ENCODE measurements around the gene MAGEA10.
"Not testable (repeated sequence)": the region's sequence is repeated elsewhere in the genome, so short reads cannot be mapped to it uniquely, and the experiment has no call there.

MAGEA10 gene

DNA sequence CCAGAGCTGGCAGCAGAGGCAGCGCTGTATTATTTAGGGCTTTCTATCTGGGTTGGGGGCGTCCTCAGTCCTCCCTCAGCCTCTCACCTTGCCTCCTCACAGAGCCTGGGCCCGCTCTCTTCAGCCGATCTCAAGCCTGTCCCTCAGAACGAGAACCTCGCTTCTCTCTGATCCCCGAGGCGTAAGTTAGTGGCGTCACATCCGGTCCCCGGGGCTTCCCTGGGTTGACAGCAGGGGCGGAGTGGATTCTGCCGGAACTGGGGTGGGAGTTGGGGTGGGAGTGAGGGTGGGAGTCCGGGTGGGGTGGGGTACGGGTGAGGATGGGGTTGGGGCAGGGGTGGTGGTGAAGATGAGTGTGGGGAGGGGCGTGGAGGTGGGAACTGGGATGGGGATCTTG, at the start of gene MAGEA10:
MAGEA10 (minus strand) TSS at position 190 of the 397 bp plus-strand sequence. CDS start 2,957 bp downstream, outside the sequence.
- DNase-seq: no peak

DNA sequence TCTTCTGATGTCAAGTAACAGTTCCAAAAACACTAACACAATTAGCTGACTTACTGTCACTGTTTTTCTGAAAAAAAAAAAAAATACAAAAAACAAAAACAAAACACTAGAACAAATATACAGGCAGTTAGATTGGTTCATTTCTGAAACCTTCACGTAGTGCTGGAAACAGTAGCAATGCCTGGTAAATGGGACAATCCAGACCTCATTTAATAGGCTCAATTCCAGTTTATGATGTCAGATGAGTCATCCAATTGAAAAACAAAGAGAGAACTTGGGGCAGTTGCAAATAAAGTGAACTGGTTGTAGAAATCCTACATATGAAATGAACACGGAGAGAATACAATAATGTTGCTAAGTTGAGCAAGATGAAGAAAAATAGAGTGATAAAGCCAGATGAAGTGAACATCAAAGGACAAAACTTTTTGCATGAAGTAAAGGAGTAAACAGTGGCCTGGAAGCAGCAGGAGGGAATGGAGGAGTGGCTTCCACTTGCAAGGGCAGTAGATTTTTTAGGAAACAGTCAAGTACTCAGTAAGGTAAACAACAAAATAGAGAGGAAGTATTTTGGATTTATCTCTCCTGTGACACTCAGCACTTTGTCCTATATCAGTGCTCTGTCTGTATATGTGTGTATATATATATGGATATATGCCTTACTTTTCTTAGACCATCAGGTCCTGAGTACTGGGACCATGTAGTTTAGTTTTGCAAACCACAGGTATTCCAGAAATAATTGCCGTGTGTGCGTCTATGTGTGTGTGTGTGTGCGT, 39.3 kb upstream of the MAGEA10 start:
- DNase-seq: no peak

DNA sequence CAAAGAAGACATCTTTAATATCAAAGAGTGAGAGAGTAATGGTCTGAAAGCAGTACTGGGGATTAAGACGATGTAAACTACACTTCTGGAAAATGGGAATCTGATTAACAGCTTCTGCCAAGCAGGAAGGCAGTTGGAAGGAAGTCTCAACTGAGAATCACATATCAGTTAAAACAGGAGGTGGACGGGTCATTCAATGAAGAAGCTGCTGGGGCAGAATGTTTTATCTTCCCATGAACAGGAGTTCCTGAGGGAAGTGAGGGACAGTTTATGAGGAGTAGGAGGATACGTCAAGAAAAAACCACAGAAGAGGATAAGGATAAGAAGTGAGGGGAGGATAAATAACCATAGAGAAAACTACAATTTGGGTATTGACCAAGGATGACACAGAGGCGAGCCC, 38.7 kb upstream of the MAGEA10 start:
- DNase-seq: no peak

DNA sequence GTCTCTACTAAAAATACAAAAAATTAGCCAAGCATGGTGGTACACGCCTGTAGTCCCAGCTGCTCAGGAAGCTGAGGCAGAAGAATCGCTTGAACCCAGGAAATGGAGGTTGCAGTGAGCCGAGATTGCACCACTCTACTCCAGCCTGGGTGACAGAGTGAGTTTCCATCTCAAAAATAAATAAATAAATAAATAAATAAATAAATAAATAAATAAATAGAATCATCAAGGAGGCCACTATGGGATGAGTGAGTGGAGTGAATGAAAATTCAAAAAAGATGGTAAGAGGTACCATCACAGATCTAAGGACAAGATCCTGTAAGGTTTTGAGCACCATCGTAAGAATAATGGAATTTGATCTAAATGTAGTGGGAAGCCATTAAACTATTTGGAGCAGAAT, 37.5 kb upstream of the MAGEA10 start:
- not testable (repeated sequence) for DNase-seq

DNA sequence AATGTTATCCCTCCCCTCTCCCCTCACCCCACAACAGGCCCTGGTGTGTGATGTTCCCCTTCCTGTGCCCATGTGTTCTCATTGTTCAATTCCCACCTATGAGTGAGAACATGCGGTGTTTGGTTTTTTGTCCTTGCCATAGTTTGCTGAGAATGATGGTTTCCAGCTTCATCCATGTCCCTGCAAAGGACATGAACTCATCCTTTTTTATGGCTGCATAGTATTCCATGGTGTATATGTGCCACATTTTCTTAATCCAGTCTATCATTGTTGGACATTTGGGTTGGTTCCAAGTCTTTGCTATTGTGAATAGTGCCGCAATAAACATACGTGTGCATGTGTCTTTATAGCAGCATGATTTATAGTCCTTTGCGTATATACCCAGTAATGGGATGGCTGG, 35.5 kb upstream of the MAGEA10 start:
- DNase-seq: not testable (repeated sequence)

DNA sequence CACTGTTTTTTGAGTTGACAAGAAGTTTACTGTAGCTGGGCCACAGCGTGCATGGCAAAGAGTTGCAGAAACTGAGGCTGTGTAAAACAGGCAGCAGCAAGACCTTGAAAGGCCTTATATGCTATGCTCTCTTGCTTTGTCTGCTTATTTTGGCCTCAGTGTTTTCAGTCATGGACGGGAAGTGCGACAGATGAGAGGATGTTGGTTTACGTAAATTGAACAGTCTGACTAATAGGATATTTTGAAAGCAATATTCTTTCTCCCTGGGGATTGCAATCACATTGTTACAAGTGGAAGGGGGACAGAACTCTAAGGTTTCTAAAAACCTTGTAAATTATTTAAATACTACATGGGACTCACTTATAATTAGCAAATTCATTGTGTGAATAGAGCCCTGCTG, 32.2 kb upstream of the MAGEA10 start:
- DNase-seq: no peak

DNA sequence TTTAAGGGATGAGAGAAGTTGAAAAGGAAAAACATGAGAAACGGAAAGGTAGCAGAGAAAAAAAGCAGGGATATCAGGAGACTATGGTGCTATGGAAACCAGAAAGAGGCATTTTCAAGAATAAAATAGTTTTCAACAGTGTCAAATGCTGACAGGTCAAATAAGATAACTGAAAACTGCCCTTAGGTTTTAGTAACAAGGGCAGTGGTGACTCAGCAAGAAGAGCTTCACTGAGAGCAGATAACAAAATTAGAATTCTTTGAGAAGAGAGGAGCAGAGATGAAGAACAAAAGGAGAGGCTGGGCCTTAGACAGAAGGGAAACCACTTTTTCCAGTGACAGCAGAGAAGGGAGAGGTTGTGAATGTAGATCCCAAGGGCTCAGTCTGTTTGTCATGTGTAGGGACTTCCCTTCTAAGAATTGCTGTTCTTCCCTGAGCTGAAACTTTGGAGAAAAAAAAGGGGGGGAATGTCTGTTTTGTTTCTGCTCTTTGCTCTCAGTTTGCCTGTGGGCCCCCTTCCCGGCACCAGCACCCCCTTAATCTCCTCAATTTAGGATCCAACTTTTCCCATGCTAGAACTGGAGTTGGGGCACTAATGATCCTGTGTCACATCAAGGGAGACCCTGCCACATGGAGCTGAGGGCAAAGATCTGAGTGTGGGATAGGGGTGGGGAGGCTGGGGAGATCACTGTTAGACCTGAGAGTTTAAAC, 26.8 kb upstream of the MAGEA10 start:
- DNase-seq: no peak

DNA sequence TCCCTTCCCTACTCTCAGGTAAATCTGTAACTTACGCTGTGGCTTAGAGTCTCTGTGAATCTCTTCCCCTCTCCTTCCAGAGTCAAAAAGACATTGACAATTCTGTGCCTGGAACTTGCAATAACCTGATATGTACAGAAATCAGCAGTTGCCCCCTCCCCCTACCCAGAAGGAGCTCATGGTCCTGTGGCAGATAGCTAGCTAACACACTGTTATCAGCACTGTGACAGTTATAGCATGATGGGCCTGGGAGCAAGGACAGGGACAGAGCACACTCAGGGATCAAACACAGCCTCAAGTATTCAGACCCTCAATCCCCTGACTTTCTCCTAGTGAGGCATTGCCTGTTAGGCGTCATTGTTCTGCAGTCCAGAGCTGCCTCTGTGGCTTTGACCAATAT, 18.7 kb upstream of the MAGEA10 start:
- no peak for DNase-seq

DNA sequence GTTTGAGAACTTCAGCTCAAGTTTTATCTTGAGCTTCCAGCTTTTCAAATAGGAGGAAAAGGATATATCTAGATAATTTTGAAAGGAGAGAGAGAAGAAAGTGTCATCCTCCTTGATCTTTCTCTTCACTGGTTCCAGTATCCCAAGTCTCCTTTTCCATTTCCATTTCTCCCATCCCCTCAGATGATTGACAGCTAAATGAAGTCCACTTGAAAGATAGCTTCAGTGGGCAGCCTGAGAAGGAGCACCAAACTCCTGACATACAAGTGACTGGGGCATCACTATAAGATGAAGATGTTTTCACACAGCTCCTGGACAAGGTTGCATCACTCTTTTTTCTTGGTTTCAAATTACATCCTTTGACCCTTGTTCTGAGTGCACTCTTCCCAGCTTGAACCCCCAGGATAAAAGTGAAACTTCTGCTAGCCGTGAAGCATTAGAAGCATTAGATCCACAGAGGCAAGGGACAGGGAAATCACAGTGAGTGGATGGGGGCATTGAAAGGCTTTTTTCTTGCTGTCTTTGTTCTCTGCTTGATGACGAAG, 17.5 kb upstream of the MAGEA10 start:
- no peak for DNase-seq

DNA sequence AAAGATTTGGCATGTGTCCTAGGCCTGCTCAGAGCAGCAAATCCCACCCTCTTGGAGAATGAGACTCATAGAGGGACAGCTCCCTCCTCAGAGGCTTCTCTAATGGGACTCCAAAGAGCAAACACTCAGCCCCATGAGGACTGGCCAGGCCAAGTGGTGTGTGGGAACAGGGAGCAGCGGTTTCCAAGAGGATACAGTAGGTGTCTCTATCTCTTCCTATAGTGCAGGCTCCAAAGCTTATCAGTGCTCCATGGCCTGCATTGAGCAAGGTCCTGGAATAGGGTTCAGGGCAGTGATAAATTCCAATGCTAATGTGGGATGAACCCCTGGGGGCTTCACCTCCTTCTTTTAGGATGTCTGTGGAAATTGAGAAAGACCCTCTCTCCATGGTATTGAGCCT, 15.7 kb upstream of the MAGEA10 start:
- DNase-seq: no peak

DNA sequence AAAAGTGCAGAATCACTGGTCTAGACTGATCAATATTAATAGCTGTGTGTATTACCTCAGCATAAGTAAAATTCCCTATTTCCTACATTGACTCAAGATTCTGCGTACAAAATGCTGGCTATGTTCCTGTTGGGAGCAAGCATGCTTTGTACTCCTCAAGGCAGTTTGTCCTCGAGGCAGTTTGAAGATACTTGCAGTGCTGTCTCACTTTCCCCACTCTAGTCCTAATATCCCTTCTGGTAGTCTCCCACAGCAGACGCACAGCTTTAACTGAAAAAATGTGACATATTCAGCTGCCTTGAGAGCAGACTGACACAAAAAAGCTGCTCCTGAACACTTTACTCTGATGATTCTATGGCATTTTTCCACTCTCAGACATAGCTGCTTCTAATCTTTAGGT, 12.9 kb upstream of the MAGEA10 start:
- DNase-seq: no peak

DNA sequence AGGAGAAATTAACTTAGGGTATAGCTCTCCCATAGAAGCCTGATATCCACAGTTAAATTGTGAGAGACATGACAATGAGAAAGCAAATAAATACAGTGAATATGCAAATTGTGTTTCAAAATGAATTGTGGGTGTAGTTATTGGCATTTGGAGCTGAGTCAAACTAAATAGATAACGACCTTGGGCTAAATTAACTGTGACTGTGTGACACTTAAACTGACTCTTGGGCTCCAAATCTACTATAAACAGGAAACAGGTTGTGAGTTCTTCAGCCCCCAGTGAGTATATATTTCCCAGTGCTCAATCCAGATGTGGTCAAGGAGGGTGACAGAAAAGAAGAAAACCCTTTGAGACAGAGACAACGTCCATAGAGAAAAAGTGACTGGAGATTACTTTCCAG, 11.3 kb upstream of the MAGEA10 start:
- no peak for DNase-seq

DNA sequence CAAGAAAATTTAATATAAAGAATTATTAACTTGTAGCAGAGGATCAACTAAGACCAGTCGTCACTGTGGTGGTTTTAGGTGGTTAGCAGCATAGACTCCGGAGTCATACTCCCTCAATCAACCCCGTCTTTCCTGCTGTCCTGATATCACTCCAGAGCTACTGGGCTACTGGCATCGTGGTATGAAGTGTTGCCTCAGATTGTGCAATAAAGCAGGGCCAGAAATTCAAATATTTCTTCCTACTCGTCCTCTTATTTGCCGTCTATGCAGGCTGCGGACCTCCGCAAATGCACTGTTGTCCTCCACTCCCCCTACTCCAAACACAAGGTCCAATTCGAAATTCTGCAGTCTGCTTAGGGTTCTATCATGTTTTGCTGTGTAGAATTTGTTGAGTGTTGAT, 1.2 kb upstream of the MAGEA10 start:
- DNase-seq: no peak

DNA sequence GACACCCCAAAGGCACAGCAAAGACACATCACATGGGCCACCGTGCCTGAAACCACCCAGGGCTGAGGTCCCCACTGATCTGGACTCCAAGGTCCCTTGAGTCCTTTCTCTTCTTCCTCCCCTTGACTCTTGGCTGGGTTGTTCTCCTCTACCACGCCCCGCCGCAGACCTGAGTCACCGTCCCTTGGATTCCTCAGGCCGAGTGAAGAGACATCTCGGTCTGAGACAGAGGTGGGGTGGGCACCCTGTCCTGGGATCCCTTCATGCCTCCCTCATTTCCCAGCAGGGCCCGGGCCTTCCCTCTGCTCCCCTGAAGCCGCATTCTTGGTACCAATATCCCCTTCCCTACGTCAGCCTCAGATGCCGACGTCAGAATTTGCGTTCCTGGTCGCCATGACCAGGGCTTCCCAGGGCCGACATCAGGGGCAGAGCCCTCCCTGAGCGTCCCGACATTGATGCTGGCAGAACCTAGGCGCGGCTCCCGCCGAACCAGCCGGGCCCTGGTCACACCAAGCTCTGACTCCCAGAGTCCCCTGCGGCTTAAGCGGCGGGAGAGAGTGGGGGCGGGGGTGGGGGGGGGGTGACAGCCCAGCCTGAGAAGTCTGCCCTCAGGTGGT, 498 bp downstream of the MAGEA10 start:
- no peak for DNase-seq

DNA sequence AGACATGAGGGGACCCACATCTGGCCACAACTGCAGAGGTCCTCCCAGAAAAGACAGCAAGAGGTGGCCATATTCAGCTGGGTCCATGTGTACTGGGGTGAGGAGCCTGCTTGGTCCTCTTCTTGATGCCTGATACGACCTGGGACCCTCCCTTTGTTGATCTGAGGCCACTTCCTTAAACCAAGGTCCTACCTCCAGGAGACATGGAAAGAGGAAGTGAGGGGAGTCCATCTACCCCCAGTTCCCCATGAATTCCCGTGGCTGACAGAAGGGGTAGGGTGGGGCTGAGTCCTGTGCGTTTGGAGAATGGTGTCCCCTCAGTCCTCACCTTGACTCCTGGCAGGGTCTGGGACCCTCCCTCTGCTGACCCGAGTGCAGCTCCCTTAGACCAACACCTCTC, 2.1 kb downstream of the MAGEA10 start:
- DNase-seq: no peak

DNA sequence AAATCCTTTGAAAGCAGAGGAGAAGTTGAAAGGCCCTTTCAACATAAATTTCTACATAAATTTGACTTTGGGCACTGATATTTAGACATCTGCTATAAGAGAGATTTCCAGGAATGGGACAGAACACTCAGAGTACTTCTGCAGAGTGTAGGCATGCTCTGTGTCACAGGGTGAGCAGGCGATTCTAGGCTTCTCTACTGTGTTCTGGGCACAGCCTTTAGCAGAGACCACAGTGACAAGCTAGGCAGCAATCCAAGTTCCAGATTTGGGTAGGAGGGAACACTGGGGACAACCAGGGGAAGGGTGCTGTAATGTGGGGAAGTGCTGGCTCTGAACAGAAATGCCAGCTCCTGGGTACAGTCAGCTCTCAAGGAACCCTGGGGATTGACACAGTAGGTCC, 6.9 kb downstream of the MAGEA10 start:
- no peak for DNase-seq

DNA sequence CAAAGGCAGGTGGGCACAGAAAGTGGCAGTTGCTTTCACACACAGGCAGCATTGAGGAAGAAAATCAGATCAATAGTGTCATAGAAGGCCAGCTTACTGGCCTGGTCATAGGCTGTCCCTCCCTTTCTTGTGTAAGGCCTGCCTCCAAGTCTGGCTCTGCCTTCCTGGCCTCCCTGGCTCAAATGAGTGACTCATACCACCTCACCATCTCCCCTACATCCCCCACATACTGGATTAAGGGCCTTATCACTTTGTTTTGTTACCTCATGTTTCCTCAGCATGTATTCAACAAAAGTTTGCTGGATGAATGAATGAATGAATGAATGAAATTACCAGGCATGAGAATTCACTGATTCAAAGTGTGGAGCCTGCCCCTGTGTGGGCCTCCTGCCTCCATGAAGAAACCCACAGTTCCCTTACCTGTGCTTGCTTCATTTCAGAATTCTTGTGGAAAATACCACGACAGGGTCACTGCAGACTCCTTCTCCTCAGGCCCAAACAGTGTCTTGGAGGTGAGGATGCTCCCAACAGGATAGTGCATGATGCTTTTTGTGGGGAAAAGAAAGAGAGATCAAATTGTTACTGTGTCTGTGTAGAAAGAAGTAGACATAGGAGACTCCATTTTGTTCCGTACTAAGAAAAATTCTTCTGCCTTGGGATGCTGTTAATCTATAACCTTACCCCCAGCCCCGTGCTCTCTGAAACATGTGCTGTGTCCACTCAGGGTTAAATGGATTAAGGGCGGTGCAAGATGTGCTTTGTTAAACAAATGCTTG, 9.1 kb downstream of the MAGEA10 start:
- not testable (repeated sequence) for DNase-seq

DNA sequence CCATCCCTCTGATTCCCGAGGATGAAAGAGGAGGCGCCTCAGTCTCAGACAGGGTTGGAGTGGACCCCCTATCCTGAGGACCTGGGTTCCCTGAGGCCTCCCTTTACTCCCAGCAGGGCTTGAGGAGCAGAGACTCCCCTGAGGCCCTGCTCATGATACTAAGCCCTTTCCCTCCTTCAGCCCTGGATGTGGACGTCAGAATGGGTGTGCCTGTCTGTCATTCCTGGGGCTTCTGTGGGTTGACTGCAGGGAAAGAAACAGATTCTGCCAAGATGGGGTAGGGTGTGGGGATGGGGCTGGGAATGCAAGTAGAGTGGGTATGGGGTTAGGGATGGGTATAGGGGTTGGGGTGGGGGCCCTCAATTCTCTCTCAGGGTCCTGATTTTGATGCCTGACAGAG, 21.1 kb downstream of the MAGEA10 start:
- no peak for DNase-seq

DNA sequence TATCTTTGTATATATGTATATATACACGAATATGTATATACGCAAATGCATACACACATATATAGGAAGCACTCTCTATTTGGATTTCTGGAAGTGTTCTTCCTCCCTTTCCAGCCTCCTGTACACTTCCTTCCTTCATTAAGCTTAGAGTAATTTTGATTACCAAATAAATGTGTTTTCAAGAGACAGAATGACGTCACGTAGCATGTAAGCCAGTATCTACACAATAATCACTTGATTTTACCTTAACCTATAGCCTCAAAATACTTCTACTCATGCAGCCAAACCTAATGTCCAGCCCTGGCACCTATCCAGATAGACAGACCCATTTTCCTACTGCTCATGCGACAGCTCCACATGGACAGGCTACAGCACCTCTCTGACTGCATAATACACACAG, 29.9 kb downstream of the MAGEA10 start:
- DNase-seq: no peak

DNA sequence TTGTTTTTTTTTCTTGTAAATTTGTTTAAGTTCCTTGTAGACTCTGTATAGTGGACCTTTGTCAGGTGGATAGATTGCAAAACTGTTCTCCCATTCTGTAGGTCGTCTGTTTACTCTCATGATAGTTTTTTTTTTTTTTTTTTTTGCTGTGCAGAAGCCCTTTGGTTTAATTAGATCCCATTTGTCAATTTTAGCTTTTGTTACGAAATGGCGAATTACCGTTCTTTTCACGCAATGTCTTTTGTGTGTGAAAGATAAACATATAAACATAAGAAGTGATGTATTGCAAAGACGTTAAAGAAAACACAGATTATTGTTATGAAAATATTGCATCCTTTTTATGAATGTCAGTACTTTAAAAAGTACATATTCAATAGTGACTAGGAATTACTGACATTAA, 34.5 kb downstream of the MAGEA10 start:
- no peak for DNase-seq

DNA sequence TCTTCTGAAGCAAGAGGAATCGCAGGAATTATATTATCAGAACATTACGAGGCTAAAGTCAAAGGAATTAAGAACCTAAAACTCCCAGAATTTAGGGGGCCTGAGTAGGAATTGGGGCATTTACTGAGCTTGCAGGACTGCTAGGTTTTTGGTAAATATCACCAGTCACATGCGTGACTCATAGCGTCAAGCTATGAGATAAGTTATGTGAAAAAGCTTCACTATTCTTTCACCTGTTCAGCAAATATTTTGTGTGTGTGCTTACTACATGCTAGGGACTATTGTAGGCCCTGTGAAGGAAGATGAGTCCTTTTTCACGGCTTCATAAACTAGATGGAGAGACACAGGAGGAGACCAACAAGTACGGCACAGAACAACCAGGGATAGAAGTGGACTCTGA, 52.2 kb downstream of the MAGEA10 start:
- no peak for DNase-seq
